GM12874 (cell line): ENCODE data around the gene AGAP1.

Source experiments
- TF ChIP-seq, protein P1 (sequence below): IDR thresholded peaks from 2 replicates; pipeline ENCODE4 v1.5.1; 2011; ENCODE audit warnings: low read depth, mild to moderate bottlenecking, control low read depth, low read length, moderate library complexity; ENCODE audit not compliant: insufficient read depth

Gene AGAP1

DNA sequence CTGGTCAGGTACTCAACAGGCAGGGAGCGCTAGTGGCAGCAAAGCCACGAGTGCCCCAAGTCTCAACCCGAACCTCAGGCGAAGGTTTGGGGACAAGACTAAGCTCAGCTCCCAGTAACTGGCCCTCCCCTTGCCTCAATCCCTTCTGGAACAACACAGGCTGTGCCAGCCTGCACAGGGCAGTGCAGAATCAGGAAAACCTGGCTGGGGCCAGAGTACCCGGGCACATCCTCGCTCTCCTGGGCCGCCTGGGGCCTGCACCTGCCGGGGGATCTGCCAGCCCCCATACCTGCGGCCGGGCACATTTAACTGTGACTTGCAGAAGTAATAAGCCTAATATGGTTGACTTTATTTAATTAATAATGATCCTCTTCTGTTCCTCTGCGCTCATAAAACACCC, 613.7 kb downstream of the AGAP1 start:
- TF ChIP-seq, protein P1, sequence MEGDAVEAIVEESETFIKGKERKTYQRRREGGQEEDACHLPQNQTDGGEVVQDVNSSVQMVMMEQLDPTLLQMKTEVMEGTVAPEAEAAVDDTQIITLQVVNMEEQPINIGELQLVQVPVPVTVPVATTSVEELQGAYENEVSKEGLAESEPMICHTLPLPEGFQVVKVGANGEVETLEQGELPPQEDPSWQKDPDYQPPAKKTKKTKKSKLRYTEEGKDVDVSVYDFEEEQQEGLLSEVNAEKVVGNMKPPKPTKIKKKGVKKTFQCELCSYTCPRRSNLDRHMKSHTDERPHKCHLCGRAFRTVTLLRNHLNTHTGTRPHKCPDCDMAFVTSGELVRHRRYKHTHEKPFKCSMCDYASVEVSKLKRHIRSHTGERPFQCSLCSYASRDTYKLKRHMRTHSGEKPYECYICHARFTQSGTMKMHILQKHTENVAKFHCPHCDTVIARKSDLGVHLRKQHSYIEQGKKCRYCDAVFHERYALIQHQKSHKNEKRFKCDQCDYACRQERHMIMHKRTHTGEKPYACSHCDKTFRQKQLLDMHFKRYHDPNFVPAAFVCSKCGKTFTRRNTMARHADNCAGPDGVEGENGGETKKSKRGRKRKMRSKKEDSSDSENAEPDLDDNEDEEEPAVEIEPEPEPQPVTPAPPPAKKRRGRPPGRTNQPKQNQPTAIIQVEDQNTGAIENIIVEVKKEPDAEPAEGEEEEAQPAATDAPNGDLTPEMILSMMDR = no peak

DNA sequence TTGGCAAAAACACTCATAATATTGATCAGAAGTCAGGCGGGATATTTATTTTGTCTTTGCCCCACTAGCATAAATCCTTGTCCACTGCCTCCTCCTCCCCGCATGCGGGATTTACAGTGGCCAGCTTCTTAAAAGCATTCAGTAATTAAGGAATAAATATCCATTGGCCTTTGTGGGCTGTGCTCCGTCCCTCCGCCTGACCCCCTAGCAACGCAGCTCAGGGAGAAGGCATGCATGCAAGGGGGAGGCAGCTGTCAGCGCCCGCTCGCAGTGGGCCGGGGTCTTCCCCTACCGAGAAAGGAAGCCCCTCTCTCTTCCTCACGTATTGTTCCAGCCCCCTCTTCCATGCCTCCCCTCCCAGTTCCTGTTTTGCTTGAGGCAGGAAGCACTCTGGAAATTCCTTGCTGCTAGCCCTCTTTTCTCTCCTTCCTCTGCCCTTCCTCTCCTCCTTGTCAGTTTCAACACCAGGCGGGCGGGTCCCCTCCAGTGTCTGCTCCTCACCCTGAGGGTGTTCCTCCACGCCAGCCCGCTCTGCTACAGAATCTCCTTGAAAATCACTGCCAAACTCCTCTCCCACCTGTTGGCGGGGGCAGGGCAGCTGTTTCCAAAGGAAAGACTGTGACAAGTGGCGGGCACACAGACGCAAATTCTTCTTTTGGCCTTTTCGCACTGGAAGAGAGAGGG, 614.2 kb downstream of the AGAP1 start:
- TF ChIP-seq, protein P1 = no peak

DNA sequence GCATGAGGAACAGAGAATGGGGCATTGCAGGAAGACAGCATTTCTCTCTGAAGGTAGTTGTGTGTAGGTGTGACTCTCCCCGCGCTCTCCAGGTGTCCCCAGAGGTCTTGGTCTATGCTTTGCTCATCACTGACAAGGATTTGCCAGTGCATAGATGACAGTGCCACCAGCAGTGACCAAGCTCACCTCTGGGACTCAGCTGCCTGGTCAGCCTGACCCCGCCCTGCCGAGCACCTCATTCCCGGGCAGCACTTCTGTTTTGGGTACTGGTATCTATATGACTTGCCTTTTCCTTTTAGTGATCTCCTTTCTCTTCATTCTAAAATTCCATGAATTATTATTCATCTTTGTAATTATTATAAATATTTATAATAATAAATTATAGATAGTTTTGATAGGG, 615.2 kb downstream of the AGAP1 start:
- TF ChIP-seq, protein P1 = no peak

DNA sequence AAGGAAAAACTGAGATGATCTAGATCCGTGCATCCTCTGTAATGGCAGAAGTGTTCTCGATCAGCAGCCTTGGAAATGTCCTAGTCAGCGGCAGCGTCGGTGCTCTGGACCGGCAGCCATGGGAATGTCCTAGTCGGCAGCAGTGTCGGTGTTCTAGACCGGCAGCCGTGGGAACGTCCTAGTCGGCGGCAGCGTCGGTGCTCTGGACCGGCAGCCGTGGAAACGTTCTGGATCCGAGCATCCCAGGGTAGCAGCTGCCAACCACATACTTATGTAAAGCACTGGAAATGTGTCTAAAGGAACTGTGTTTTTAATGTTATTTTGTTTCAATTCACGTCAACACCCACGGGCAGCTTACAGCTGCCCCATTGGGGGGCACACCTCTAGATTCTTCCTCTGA, 615.6 kb downstream of the AGAP1 start:
- TF ChIP-seq, protein P1 = no peak

DNA sequence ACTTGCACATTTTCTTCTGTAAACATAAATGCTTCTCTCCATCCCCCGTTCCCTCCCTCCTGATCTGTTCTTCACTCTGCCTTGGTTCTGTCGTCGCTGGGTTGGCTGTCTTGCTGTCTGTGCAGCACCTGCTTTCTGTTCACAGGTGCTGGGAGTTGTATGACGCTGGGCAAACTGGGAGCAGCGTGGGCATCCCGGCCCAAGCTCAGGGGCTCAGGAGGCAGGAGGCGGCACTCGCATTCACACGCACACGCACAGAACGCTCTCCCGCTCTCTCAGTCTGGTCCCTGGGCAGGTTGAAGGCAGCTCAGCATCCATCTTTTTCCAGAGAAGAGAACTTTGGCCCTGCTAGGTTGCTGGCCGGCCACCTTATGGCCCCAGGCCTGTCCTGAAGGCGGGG, 618.6 kb downstream of the AGAP1 start:
- TF ChIP-seq, protein P1 = no peak

DNA sequence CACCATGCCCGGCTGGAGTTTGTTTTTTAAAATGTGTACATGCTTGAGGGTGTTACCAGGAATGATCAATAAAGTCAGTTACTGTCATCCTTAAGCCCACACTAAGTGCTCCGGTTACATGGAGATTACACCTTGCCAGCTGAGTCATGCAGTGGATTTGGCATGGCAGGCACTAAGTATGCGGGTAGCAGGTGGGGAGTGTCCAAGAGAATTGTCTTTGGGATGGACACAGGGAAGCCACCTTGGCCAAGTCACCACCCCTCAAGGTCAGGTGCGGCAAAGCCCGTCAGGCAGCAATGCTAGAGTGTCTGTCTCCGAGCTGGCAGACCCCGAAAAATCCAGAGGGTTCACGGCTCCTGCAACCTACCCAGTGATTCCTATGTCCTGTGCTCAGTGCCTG, 619.6 kb downstream of the AGAP1 start:
- TF ChIP-seq, protein P1 = no peak

DNA sequence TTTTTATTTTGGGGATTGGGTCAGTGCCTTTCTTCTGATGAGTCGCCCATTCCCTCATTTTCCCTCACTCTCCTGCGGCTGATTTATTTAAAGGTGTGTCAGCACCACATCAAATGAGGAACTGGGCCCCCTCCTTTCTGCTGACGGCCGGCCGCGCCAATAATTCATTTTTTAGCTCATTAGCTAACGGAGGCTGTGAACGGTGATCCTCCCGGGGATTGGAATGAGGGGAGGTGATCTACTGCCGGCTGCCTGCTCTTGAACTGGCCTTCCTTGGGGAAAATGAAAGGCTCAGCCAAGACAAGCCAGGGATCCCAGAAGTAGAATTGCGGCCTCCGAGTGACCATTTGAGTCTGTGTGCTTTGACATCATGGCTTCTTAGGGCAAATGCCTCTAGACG, 620.1 kb downstream of the AGAP1 start:
- TF ChIP-seq, protein P1 = no peak
